Hepatocyte (in vitro differentiated cells): ENCODE data around the gene POLR2H.

Experiments used
- CTCF ChIP-seq: fragments of 200-600 bp; sonication (generic); IDR thresholded peaks from 2 replicates; pipeline ENCODE4 v1.5.1; 2016; ENCODE audit warnings: antibody characterized with exemption, mild to moderate bottlenecking; ENCODE audit not compliant: poor library complexity
- EZH2 ChIP-seq: fragments of 200-600 bp; sonication (generic); IDR thresholded peaks from 2 replicates; pipeline ENCODE4 v1.6.1; 2016; ENCODE audit warnings: antibody characterized with exemption, mild to moderate bottlenecking, borderline replicate concordance
- EZH2phosphoT487 ChIP-seq: fragments of 200-600 bp; sonication (generic); IDR thresholded peaks from one replicate; pipeline ENCODE4 v1.6.1; 2018; ENCODE audit warnings: antibody characterized with exemption, mild to moderate bottlenecking, low read depth, moderate library complexity; ENCODE audit not compliant: unreplicated experiment, severe bottlenecking

DNA sequence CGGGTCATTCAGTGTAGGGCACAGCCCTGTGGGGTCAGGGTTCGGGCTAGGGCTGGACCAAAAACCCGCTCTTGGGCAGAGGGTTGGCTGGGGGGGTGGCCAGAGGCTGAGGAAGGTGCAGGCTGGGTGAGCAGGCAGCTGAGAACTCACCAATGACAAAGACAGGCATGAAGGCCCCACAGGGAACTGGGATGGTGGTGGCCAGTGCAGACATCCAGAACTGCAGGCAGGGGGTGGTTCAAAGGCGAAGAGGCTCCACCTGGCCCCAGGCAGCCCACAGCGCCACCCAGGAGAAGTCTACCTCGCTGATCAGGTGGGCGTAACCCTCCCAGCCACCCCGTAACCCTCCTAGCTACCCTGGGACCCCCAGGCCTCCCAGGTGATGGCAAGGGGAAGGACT, 6.8 kb upstream of the POLR2H start:
- no peak for TF ChIP-seq CTCF
- TF ChIP-seq EZH2 = no peak
- TF ChIP-seq EZH2phosphoT487 = no peak
